Suprapubic skin (tissue), 3 donors: Measurements from ENCODE around the gene TP53BP2.

Experiments used
- CTCF ChIP-seq, 2 donors: fragments of 200-600 bp in 1 of 2; fragments of 450-650 bp in 1 of 2; sonication (generic) in 1 of 2; IDR thresholded peaks; one replicate each; pipeline ENCODE4 v1.5.1; 2016 to 2019; ENCODE audit warnings: antibody characterized with exemption in 2 of 2, mild to moderate bottlenecking in 1 of 2, moderate library complexity in 1 of 2
- EP300 ChIP-seq: sonication (generic); formaldehyde crosslinking; IDR thresholded peaks from one replicate; pipeline ENCODE4 v1.6.1; 2017; ENCODE audit warnings: antibody characterized with exemption
- POLR2A ChIP-seq, 2 donors: fragments of 450-650 bp; IDR thresholded peaks; one replicate each; pipeline ENCODE4 v1.6.1; 2017; ENCODE audit warnings: antibody characterized with exemption in 2 of 2, mild to moderate bottlenecking in 2 of 2, moderate library complexity in 2 of 2

- TF ChIP-seq CTCF (IDR thresholded peaks at IDR 0.05) (no peak), POLR2A (IDR thresholded peaks at IDR 0.05) (no peak), EP300 (no peak)
Observed at GRCh38 chr1:223785808-223786207, 59.9 kb downstream of the TP53BP2 start.
